NT2/D1 (cell line): ENCODE results near the gene LPAR1.

ENCODE experiments used
- YY1 ChIP-seq: IDR thresholded peaks from 2 replicates; pipeline ENCODE4 v1.6.1; 2011; ENCODE audit not compliant: insufficient read length, insufficient read depth
- ZNF274 ChIP-seq: IDR thresholded peaks from 2 replicates; pipeline ENCODE4 v1.6.1; 2011; ENCODE audit warnings: mild to moderate bottlenecking, low read depth, low read length

GRCh38 chr9:110850401-110851135 is 187.7 kb downstream of the LPAR1 start:
- TF ChIP-seq YY1 (no peak), ZNF274 (no peak)
